Jurkat, Clone E6-1 (cell line): ENCODE measurements around the gene XPOT.

Experiments used
- DNase-seq: peaks from one replicate; pipeline ENCODE4 v3.0.0-alpha.2; 2011; ENCODE audit warnings: low read depth, low spot score
- H3K4me3 ChIP-seq: 2 replicates; pipeline ENCODE4 v1.5.1; 2011; ENCODE audit warnings: mild to moderate bottlenecking, low read length, control low read depth, moderate library complexity

XPOT gene

DNA sequence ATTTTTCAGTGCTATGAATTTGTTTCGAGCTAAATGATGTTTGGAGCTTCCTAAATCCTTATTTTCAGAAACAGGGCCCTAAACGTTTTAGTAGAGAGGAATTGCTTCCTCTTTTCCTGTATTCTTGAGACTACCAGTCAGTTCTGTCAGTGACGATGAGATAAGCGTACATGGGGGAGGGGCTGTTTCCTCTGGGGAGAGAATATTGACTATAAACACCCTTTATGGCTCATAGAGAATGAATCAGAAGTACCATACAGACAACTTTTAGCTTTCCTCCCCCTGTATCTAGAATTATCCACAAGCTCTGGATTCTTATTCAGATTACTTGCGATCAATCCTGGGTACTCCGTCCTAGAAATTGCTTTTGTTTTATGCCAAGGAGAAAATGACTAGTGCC, 52.8 kb downstream of the XPOT start:
- no peak for DNase-seq
- no peak overlapping the region for H3K4me3 ChIP-seq

DNA sequence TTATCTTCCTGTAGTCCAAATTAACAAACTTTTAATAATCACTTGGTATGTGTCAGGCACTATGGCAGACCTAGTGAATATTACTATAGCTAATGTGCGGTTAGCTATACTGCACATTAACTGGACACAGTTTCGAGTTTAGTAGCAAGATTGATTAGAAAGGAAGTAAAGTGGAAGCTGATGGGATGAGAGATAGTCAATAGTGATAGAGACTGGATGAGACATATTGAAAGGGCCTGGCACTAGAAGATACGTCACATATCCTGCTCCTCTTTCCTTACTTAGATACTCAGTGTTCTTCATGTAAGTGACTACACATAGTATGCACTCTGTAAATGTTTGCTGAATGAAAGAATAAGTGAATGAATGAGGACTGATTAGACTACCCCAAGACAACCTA, 53.3 kb downstream of the XPOT start:
- H3K4me3 ChIP-seq = no peak overlapping the region
- no peak for DNase-seq

DNA sequence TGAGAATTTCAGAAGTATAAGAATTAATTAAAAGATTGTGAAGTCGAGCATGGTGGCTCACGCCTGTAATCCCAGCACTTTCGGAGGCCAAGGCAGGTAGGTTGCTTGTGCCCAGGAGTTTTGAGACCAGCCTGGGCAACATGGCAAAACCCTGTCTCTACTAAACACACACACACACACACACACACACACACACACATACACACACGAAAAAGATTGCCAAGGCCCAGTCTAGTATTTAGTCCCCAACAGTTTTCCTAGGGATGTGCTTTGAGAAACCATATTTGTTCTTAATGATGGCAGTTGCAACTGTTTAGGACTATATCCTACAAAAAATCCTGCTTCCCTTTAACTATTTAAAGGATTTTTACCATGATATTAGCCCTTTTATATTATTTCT, 53.7 kb downstream of the XPOT start:
- no peak overlapping the region for H3K4me3 ChIP-seq
- DNase-seq = no peak

- peak overlapping the region; percentile 26 for H3K4me3 ChIP-seq
- DNase-seq = no peak
Observed at GRCh38 chr12:64459394-64459891, 55.3 kb downstream of the XPOT start.

DNA sequence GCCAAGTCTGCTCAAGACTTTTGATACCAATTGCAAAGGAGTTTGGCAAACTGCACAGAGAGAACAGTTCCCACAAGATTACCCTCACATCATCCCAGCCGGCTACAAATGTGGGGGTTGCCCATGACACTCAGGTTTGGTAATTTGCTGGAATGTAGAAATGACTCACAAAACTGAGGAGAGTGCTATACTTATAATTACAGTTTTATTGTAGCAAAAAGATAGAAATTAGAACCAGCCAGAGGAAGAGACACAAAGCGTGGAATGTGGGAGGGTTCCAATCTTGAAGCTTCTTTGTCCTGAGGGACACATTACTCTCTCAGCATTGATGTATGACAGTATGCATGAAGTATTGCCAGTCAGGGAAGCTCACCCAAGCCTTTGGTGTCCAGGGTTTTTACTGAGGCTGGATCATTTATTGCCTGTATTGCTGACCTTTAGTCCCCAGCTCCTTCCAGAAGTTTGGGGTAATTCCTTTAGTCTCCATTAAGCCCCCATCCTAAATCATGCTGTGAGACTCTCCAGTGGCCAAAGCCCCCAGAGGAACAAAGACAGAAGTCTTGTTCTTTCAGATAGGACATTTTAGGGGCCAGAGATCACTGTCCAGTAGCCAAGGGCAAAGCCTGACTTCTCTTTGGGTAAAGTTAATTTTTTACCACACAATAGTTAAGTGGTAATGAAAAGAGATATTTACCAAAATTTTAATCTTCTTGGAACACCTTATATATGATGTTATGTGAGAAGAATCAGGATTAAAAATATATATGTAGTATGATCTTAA, 57.6 kb downstream of the XPOT start:
- H3K4me3 ChIP-seq = no peak overlapping the region
- no peak for DNase-seq

- no peak overlapping the region for H3K4me3 ChIP-seq
- DNase-seq = no peak
Observed at GRCh38 chr12:64466178-64466577, 62.0 kb downstream of the XPOT start.

- DNase-seq = no peak
- H3K4me3 ChIP-seq = no peak overlapping the region
Observed at GRCh38 chr12:64468966-64469365, 64.8 kb downstream of the XPOT start.

GRCh38 chr12:64469455-64470142, 65.4 kb downstream of the XPOT start:
- H3K4me3 ChIP-seq = no peak overlapping the region
- no peak for DNase-seq

GRCh38 chr12:64470495-64470894, 66.3 kb downstream of the XPOT start:
- H3K4me3 ChIP-seq = no peak overlapping the region
- no peak for DNase-seq

GRCh38 chr12:64473176-64473575, 69.0 kb downstream of the XPOT start:
- no peak for DNase-seq

GRCh38 chr12:64475518-64475917, 71.3 kb downstream of the XPOT start:
- no peak for DNase-seq
- H3K4me3 ChIP-seq = no peak overlapping the region

More at GRCh38 chr12:64473176-64473575, 69.0 kb downstream of the XPOT start:
- no peak overlapping the region for H3K4me3 ChIP-seq

- no peak overlapping the region for H3K4me3 ChIP-seq
- no peak for DNase-seq
Observed at GRCh38 chr12:64476844-64477243, 72.7 kb downstream of the XPOT start.

GRCh38 chr12:64478661-64479060, 74.5 kb downstream of the XPOT start:
- DNase-seq = no peak
- H3K4me3 ChIP-seq = no peak overlapping the region

DNA sequence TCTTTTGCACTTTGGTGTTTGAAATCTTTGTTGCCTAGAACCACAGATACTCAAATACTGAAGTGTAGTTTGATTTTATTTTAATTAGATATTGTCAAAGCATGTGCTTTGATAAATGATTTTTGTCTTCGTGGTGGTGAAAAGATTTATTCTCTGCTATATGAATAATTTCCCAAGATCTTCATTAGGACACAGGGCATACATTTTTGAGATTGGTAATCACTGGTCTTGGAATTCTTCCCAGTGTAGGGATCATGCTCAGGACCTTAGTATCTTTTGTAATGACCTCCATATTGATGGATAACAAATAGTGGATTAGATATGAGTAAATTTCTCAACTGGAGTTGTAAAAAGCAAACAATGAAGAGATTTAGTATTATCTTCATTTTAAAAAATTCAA, 76.0 kb downstream of the XPOT start:
- no peak overlapping the region for H3K4me3 ChIP-seq
- DNase-seq = no peak

DNA sequence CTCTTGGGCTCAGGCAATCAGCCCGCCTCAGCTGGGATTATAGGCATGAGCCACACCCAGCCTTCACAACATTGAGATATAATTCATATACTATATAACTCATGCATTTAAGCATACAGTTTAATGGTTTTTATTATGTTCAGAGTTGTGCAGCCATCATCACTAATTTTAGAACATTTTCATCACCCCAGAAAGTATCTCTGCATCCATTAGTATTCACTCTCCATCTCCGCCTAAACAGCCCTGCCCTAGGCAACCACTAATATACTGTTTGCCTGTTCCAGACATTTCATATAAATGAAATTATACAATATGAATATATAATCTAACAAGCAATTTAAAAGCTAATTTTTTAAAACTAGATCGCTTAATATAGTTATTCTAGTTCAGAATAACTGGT, 82.5 kb downstream of the XPOT start:
- H3K4me3 ChIP-seq = no peak overlapping the region
- no peak for DNase-seq

DNA sequence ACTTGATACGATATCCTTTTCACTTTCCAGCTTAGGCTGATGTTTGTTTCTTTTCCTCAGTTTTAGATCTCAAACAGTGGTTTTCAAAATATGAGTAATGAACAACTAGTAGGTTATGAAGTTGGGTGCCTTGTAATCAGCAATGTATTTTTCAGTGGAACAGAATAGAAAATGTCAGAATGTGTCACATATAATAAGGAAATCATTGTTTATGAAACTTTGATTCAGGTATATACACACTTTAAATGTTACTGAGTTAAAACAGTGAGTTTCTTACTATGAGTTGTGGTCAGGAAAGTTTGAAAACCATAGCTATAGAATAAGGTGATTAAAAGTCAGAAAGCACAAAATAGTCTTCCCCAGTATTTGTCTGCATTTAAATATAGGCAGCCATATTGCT, 87.5 kb downstream of the XPOT start:
- no peak for DNase-seq
- H3K4me3 ChIP-seq = no peak overlapping the region

- DNase-seq = no peak
- no peak overlapping the region for H3K4me3 ChIP-seq
Observed at GRCh38 chr12:64493513-64493912, 89.3 kb downstream of the XPOT start.

DNA sequence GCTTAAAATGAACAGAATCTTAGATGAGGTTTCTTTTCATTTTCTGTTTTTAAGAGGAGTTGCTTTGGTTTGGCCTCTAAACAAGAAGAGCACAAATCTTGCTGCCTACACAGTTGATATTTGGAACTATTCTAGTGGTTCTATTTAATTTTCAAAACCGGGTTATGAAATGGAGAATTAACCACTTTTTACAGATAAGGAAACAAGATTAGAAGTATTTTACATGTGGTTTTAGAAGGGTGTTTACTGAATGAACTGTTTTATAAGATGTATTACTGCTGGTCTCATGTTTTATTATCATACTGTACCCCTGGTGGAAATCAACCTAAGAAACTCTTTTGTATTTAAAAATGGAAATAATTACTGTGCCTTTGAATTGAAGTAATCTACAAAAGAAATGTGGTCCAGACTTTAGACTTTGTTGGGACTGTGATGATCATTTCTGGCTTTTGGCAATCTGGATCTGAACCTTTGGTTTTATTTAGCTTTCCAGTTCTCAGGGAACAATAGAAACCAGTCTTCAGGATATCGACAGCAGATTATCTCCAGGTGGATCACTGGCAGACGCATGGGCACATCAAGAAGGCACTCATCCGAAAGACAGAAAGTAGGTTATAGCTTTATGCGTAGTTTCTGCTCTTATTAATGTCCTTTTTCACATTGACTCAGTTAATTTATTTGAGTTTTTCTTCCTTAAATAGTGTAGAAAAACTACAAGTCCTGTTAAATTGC, 91.0 kb downstream of the XPOT start:
- H3K4me3 ChIP-seq = no peak overlapping the region
- DNase-seq = peak; percentile 18

DNA sequence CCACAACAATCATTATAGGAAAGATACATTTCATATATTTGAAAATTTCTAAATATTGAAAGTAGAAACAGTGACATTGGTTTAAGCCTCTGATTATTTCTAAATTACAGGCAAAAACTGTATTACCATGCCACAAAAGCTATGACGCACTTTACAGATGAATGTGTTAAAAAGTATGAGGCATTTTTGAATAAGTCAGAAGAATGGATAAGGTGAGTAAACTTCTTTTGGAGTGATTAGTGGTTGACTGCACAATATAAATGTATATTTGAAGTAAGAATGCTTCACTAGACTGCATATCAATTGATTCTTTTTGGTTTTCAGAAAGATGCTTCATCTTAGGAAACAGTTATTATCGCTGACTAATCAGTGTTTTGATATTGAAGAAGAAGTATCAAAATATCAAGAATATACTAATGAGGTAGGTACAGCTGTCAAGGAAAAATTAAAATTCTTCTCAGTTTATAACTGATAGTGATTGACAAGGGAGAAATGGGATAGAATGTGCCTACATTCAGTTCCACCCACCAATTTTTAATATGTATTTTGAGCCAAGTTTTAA, 92.7 kb downstream of the XPOT start:
- no peak overlapping the region for H3K4me3 ChIP-seq
- no peak for DNase-seq

- DNase-seq = no peak
- H3K4me3 ChIP-seq = no peak overlapping the region
Observed at GRCh38 chr12:64497484-64497883, 93.3 kb downstream of the XPOT start.
